K562 (cell line): ENCODE measurements around the gene MAB21L3. TPM values are rescaled to one million over a fixed set of nuclear protein-coding genes. Genes with fewer than 3 reads are reported as not detected.

ENCODE experiments used
- ATAC-seq: fragments of 200-7000 bp; cut with Tn5 transposase; 3 replicates; pipeline ENCODE4 v1.9.1; 2020; ENCODE audit warnings: moderate library complexity
- BruUV-seq: library from RNA; stranded (reverse); fragments of 400-500 nt; replicated peaks from 2 replicates; lab custom pipeline; 2021; lab: Mats Ljungman, UMichigan
- CTCF ChIA-PET: fragments of 300-600 bp; formaldehyde crosslinking; extraction: SDS; loops from one replicate; lab custom pipeline; 2021; ENCODE audit warnings: low intra/inter-chr PET ratio; lab: Yijun Ruan, JAX
- POLR2A ChIA-PET: fragments of 300-600, 350-650 bp; sonication (Branson Sonifier 250); formaldehyde crosslinking; extraction: SDS; loops from one replicate; lab custom pipeline; 2021; ENCODE audit warnings: antibody characterized with exemption, inconsistent platforms; lab: Yijun Ruan, JAX
- DNase-seq, 4 experiments: peaks; one replicate each; pipeline versions ENCODE4 v3.0.0 to v3.0.0-alpha.2; 2011 to 2018; ENCODE audit warnings: low spot score in 3 of 4, mixed read lengths in 3 of 4; ENCODE audit errors: extremely low read depth in 1 of 4
- FAIRE-seq: peaks from 2 replicates; lab custom pipeline; 2011; peaks lifted over from hg19 to GRCh38; lab: Jason Lieb, UNC
- H2AFZ ChIP-seq: 2 replicates; pipeline ENCODE4 v1.6.0; 2011; ENCODE audit warnings: low read depth, low read length, control low read depth, inconsistent platforms
- H3K27ac ChIP-seq: fragments of 200-600 bp; 3 replicates; pipeline ENCODE4 v1.8.0; 2011; ENCODE audit warnings: low read depth, mild to moderate bottlenecking, control low read depth, inconsistent platforms, low read length, moderate library complexity, mixed read lengths; ENCODE audit errors: extremely low read depth
- H3K27me3 ChIP-seq, 2 experiments: fragments of 300-600 bp in 1 of 2; 2 replicates in 1 of 2; 3 replicates in 1 of 2; pipeline versions ENCODE4 v1.6.0 to v1.8.0; 2011; ENCODE audit warnings: inconsistent platforms in 2 of 2, low read length in 2 of 2, mild to moderate bottlenecking in 1 of 2, mixed read lengths in 1 of 2, moderate library complexity in 1 of 2; ENCODE audit not compliant: control insufficient read depth in 2 of 2, insufficient read depth in 2 of 2
- H3K36me3 ChIP-seq: fragments of 300-600 bp; 3 replicates; pipeline ENCODE4 v1.8.0; 2011; ENCODE audit warnings: mild to moderate bottlenecking, low read length, inconsistent platforms; ENCODE audit not compliant: control insufficient read depth, insufficient read depth
- H3K4me1 ChIP-seq, 2 experiments: fragments of 200-600 bp in 1 of 2; replicated peaks in 1 of 2; 2 replicates in 1 of 2; 3 replicates in 1 of 2; pipeline versions ENCODE4 v1.5.1 to v1.8.0; 2011; ENCODE audit warnings: inconsistent platforms in 2 of 2, low read length in 2 of 2, mild to moderate bottlenecking in 1 of 2, mixed read lengths in 1 of 2, moderate library complexity in 1 of 2; ENCODE audit not compliant: control insufficient read depth in 2 of 2, insufficient read depth in 2 of 2
- H3K4me2 ChIP-seq: 2 replicates; pipeline ENCODE4 v1.6.1; 2011; ENCODE audit warnings: low read length, control low read depth, inconsistent platforms, mixed read lengths; ENCODE audit not compliant: insufficient read depth
- H3K4me3 ChIP-seq: fragments of 200-600 bp; sonication (generic), shearing (Covaris generic); 2 replicates; pipeline ENCODE4 v1.5.1; 2016; ENCODE audit warnings: control low read depth, inconsistent platforms
- H3K79me2 ChIP-seq: fragments of 200-600 bp; 3 replicates; pipeline ENCODE4 v1.8.0; 2011; ENCODE audit warnings: low read length, inconsistent platforms; ENCODE audit not compliant: control insufficient read depth, insufficient read depth
- H3K9ac ChIP-seq, 2 experiments: 2 replicates each; pipeline versions ENCODE4 v1.6.0 to v1.6.1; 2011; ENCODE audit warnings: low read depth in 2 of 2, low read length in 2 of 2, control low read depth in 1 of 2, inconsistent platforms in 1 of 2, mild to moderate bottlenecking in 1 of 2, mixed read lengths in 1 of 2; ENCODE audit not compliant: insufficient read depth in 1 of 2
- H3K9me1 ChIP-seq: one replicate; pipeline ENCODE4 v1.6.0; 2011; ENCODE audit warnings: inconsistent platforms, mild to moderate bottlenecking, low read length, moderate library complexity; ENCODE audit not compliant: control insufficient read depth, insufficient read depth
- H3K9me3 ChIP-seq: replicated peaks from 2 replicates; pipeline ENCODE4 v1.5.1; 2011; ENCODE audit warnings: low read depth, low read length, inconsistent platforms; ENCODE audit not compliant: control insufficient read depth, insufficient read depth
- H4K20me1 ChIP-seq: replicated peaks from 2 replicates; pipeline ENCODE4 v1.6.1; 2011; ENCODE audit warnings: low read length, inconsistent platforms, mixed read lengths; ENCODE audit not compliant: control insufficient read depth, insufficient read depth
- TBP ChIP-seq: optimal IDR thresholded peaks from 2 replicates; pipeline ENCODE3; 2011; ENCODE audit warnings: low read depth, low read length, improper control_type of control experiment
- ZNF551 ChIP-seq: fragments of 250-450 bp; sonication (Bioruptor Pico); IDR thresholded peaks from 2 replicates; pipeline ENCODE4 v1.5.0; 2021; ENCODE audit warnings: mild to moderate bottlenecking, moderate library complexity
- WGBS: fragments of 100-300 bp; shearing (Covaris generic); methylation state at CpG from one replicate; pipeline ENCODE4 v1.1.6; 2016; ENCODE audit warnings: low coverage, mixed read lengths; ENCODE audit not compliant: insufficient coverage; ENCODE audit errors: missing lambda C conversion rate; 5-methylcytosine and 5-hydroxymethylcytosine counted together
- in situ Hi-C: fragments of 300-500 bp; cut with MboI; formaldehyde crosslinking; loops from 4 replicates; pipeline ENCODE4 v1.15.0; 2018; ENCODE audit warnings: inconsistent platforms, mixed read lengths
- intact Hi-C: fragments of 100-400 bp; cut with micrococcal nuclease; formaldehyde crosslinking; loops from 2 replicates; pipeline ENCODE4 v1.14.2; 2022
- polyA plus RNA-seq, 8 experiments: library from polyadenylated mRNA; depleted of rRNA in 4 of 8; stranded (reverse) in 5 of 8; unstranded in 3 of 8; fragments of >200 nt; fragmentation: Nextera tagmentation in 2 of 8; fragmentation: Illumina TruSeq in 1 of 8; extraction: Ambion mirVana in 2 of 8; extraction: Trizol in 1 of 8; gene quantifications; 2 replicates each; pipeline versions ENCODE4 v1.2.1 to v1.2.3, GENCODE V29; 2011 to 2014; ENCODE audit warnings: inconsistent platforms in 1 of 8, missing spikeins in 1 of 8
- total RNA-seq, 7 experiments: library from RNA; depleted of rRNA in 6 of 7; stranded (reverse); fragments of >200 nt in 6 of 7; fragmentation: Illumina TruSeq in 2 of 7; extraction: Trizol in 2 of 7; gene quantifications; 2 replicates each; pipeline versions ENCODE4 v1.2.1 to v1.2.3, GENCODE V29; 2011 to 2021; ENCODE audit warnings: low replicate concordance in 1 of 7
- TF ChIP-seq, protein P1 (sequence below), 2 experiments: fragments of 450-650 bp; formaldehyde crosslinking in 1 of 2; IDR thresholded peaks; 2 replicates each; pipeline versions ENCODE4 v1.4.0 to v1.6.1; 2014 to 2020; ENCODE audit warnings: mild to moderate bottlenecking in 2 of 2, borderline replicate concordance in 1 of 2, low read depth in 1 of 2

The MAB21L3 gene
- total and polyA plus RNA-seq, 9 of the 15 experiments (the other 6 are each of a cell fraction or from before 2014, with no cell fraction given) = not detected

DNA sequence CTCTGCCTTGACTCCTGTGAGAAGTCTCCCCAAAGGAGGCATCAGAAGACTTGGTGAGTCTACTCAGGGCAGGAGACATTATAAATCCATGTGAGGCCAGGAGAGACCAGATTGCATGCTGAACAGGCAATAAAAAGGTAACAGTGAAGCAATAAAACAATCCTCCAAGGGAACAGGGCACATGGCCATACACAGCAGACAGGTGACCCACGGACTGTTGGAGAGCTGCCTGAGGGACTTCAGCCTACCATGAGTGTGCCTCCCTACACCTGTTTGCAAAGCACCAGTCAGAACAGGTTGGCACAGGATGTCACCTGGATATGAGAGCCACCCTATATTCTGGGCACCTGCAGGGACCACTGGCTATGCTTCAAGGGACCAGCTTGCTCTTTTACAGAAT lies 67.6 kb downstream of the MAB21L3 start:
- H3K4me1 ChIP-seq = no peaks in the 10 kb centered on the region
- 0% methylated on average over 1 of the region's 1 CpG for WGBS
- ChIA-PET CTCF (no interaction called here), POLR2A (interaction anchor here (1.6 kb wide), 1 partner anchor 46 kb away, joined by 5 read pairs; no protein-coding TSS in a partner anchor)
- no peak overlapping the region for H2AFZ ChIP-seq
- TF ChIP-seq ZNF551 (no peak), TBP (no peak)
- H3K79me2 ChIP-seq = no peaks in the 10 kb centered on the region
- no peaks in the 10 kb centered on the region for H3K9me1 ChIP-seq
- intact Hi-C loops (no loop called here), in situ Hi-C loops (no loop called here)
- H3K27me3 ChIP-seq = peaks cover 24 to 46% of the 10 kb centered on the region in 2 experiments; a peak in 4 of 5 replicates
- no peak for ATAC-seq
- no peak overlapping the region for H3K9ac ChIP-seq
- no peak overlapping the region for H3K27ac ChIP-seq
- H3K36me3 ChIP-seq = no peaks in the 10 kb centered on the region
- 0 out of 2 replicates have a peak, but pooled peaks cover 3% of the 10 kb centered on the region for H4K20me1 ChIP-seq
- H3K9me3 ChIP-seq = no peaks in the 10 kb centered on the region
- BruUV-seq = no TSS peak
- no peak overlapping the region for H3K4me2 ChIP-seq
- no peak for FAIRE-seq
- no peak overlapping the region for H3K4me3 ChIP-seq
- DNase-seq = no peak

DNA sequence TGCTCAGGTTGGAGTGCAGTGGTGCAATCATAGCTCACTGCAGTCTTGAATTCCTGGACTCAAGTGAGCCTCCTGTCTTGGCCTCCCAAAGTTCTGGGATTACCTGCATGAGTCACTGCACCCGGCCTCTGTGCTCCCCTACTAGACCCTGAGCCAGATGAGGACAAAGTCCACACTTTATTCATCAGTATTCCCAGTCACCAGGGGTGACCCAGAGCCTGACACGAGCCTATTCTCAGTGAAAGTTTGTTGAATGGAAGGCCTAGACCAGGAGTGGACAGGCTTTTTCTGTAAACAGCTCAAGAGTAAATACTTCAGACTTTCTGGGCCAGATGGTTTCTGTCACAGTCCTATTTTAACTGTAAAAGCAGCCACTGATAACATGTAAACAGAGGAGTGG lies 68.2 kb downstream of the MAB21L3 start:
- ATAC-seq (no peak), DNase-seq (no peak), FAIRE-seq (no peak)
- H3K9me1 ChIP-seq = no peaks in the 10 kb centered on the region
- BruUV-seq = no TSS peak
- H3K27me3 ChIP-seq = peaks cover 26 to 48% of the 10 kb centered on the region in 2 experiments; a peak in 4 of 5 replicates
- 0 out of 2 replicates have a peak, but pooled peaks cover 3% of the 10 kb centered on the region for H4K20me1 ChIP-seq
- POLR2A ChIA-PET = interaction anchor here (0.7 to 1.6 kb wide), 2 partner anchors 46 to 824 kb away, joined by 3 to 5 read pairs; no protein-coding TSS in a partner anchor
- H3K4me3 ChIP-seq = no peak overlapping the region
- H3K4me2 ChIP-seq = no peak overlapping the region
- no peak overlapping the region for H3K9ac ChIP-seq
- H2AFZ ChIP-seq = no peak overlapping the region
- in situ Hi-C loops (no loop called here), intact Hi-C loops (no loop called here)
- H3K4me1 ChIP-seq = no peaks in the 10 kb centered on the region
- H3K9me3 ChIP-seq = no peaks in the 10 kb centered on the region
- H3K79me2 ChIP-seq = no peaks in the 10 kb centered on the region
- no peaks in the 10 kb centered on the region for H3K36me3 ChIP-seq
- WGBS = 3% methylated on average over 2 of the region's 2 CpGs
- H3K27ac ChIP-seq = no peak overlapping the region
- CTCF ChIA-PET = interaction anchor here (0.6 kb wide), 1 partner anchor 320 kb away, joined by 6 read pairs; no protein-coding TSS in a partner anchor
- TF ChIP-seq, protein P1, sequence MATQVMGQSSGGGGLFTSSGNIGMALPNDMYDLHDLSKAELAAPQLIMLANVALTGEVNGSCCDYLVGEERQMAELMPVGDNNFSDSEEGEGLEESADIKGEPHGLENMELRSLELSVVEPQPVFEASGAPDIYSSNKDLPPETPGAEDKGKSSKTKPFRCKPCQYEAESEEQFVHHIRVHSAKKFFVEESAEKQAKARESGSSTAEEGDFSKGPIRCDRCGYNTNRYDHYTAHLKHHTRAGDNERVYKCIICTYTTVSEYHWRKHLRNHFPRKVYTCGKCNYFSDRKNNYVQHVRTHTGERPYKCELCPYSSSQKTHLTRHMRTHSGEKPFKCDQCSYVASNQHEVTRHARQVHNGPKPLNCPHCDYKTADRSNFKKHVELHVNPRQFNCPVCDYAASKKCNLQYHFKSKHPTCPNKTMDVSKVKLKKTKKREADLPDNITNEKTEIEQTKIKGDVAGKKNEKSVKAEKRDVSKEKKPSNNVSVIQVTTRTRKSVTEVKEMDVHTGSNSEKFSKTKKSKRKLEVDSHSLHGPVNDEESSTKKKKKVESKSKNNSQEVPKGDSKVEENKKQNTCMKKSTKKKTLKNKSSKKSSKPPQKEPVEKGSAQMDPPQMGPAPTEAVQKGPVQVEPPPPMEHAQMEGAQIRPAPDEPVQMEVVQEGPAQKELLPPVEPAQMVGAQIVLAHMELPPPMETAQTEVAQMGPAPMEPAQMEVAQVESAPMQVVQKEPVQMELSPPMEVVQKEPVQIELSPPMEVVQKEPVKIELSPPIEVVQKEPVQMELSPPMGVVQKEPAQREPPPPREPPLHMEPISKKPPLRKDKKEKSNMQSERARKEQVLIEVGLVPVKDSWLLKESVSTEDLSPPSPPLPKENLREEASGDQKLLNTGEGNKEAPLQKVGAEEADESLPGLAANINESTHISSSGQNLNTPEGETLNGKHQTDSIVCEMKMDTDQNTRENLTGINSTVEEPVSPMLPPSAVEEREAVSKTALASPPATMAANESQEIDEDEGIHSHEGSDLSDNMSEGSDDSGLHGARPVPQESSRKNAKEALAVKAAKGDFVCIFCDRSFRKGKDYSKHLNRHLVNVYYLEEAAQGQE (IDR thresholded peaks at IDR 0.05; ENCODE audit: borderline replicate concordance) = no peak
- TF ChIP-seq, protein P1 (CRISPR knock-in tag; IDR thresholded peaks at IDR 0.05; ENCODE audit: low read depth) = no peak
